HCT116 (cell line): ENCODE results near the gene OR4E1. TPM values are rescaled to one million over a fixed set of nuclear protein-coding genes. Genes with fewer than 3 reads are reported as not detected.

Experiments used
- ATAC-seq: fragments of 200-7000 bp; cut with Tn5 transposase; 2 replicates; pipeline ENCODE4 v1.9.1; 2020; ENCODE audit warnings: mild to moderate bottlenecking, moderate library complexity
- BruUV-seq: library from RNA; stranded (reverse); fragments of 400-500 nt; replicated peaks from 2 replicates; lab custom pipeline; 2021; lab: Mats Ljungman, UMichigan
- CTCF ChIA-PET: fragments of 300-600 bp; sonication (Branson Sonifier 250); formaldehyde crosslinking; loops from one replicate; lab custom pipeline; 2021; ENCODE audit warnings: antibody characterized with exemption; lab: Charles Lee
- POLR2A ChIA-PET: fragments of 300-600, 350-600 bp; sonication (Branson Sonifier 250); formaldehyde crosslinking; loops from one replicate; lab custom pipeline; 2021; ENCODE audit warnings: antibody characterized with exemption; lab: Charles Lee
- RAD21 ChIA-PET, 2 experiments: fragments of 300-600 bp; sonication (Branson Sonifier 250); formaldehyde crosslinking; loops; one replicate each; lab custom pipeline; 2023; ENCODE audit warnings: low total read pairs in 2 of 2; ENCODE audit not compliant: uncharacterized antibody in 2 of 2, unreplicated experiment in 2 of 2, low non-redundant PET in 1 of 2; lab: Charles Lee
- DNase-seq: peaks from one replicate; pipeline ENCODE4 v3.0.0-alpha.2; 2010; ENCODE audit warnings: low read depth, low spot score
- H2AFZ ChIP-seq: fragments of 200-600 bp; shearing (Covaris generic), sonication (generic); 2 replicates; pipeline ENCODE4 v1.6.1; 2017; ENCODE audit warnings: low read depth, mixed run types, mixed read lengths, antibody characterized with exemption, low read length; ENCODE audit not compliant: poor library complexity, severe bottlenecking
- H3K27ac ChIP-seq: 2 replicates; pipeline ENCODE4 v1.5.1; 2012; ENCODE audit warnings: low read depth, low read length
- H3K27me3 ChIP-seq: fragments of 200-600 bp; sonication (generic); 2 replicates; pipeline ENCODE4 v1.6.1; 2016; ENCODE audit warnings: mixed run types, low read length, mixed read lengths; ENCODE audit not compliant: insufficient read depth
- H3K36me3 ChIP-seq, 2 experiments: fragments of 200-500 bp in 1 of 2; fragments of 200-600 bp in 1 of 2; sonication (Bioruptor generic) in 1 of 2; sonication (generic) in 1 of 2; 2 replicates each; pipeline versions ENCODE4 v1.5.1 to v1.6.1; 2014 to 2016; ENCODE audit warnings: low read length in 2 of 2, inconsistent platforms in 1 of 2, mixed read lengths in 1 of 2, mixed run types in 1 of 2; ENCODE audit not compliant: insufficient read depth in 2 of 2, control insufficient read depth in 1 of 2
- H3K4me1 ChIP-seq, 2 experiments: fragments of 200-600 bp in 1 of 2; sonication (generic) in 1 of 2; 2 replicates each; pipeline versions ENCODE4 v1.5.1 to v1.6.1; 2012 to 2017; ENCODE audit warnings: low read length in 2 of 2, inconsistent platforms in 1 of 2, mild to moderate bottlenecking in 1 of 2, mixed read lengths in 1 of 2, mixed run types in 1 of 2, moderate library complexity in 1 of 2; ENCODE audit not compliant: insufficient read depth in 2 of 2, control insufficient read depth in 1 of 2
- H3K4me2 ChIP-seq: fragments of 200-600 bp; sonication (generic); 2 replicates; pipeline ENCODE4 v1.6.1; 2017; ENCODE audit warnings: mixed run types, low read length, mixed read lengths
- H3K4me3 ChIP-seq, 2 experiments: fragments of 200-600 bp in 1 of 2; sonication (generic) in 1 of 2; replicated peaks in 1 of 2; 2 replicates each; pipeline ENCODE4 v1.5.1; 2011 to 2016; ENCODE audit warnings: low read length in 2 of 2, control low read depth in 1 of 2, low read depth in 1 of 2, mild to moderate bottlenecking in 1 of 2, mixed read lengths in 1 of 2, mixed run types in 1 of 2
- H3K79me2 ChIP-seq: fragments of 200-600 bp; sonication (generic); 2 replicates; pipeline ENCODE4 v1.6.1; 2017; ENCODE audit warnings: mild to moderate bottlenecking, mixed run types, low read length, moderate library complexity, mixed read lengths; ENCODE audit not compliant: insufficient read depth
- H3K9ac ChIP-seq: fragments of 200-600 bp; sonication (generic); 2 replicates; pipeline ENCODE4 v1.6.1; 2016; ENCODE audit warnings: low read length, mixed read lengths
- H3K9me2 ChIP-seq: fragments of 200-600 bp; sonication (generic), shearing (Covaris generic); 2 replicates; pipeline ENCODE4 v1.6.1; 2017; ENCODE audit warnings: mixed run types, mild to moderate bottlenecking, moderate library complexity; ENCODE audit not compliant: insufficient read depth
- H3K9me3 ChIP-seq, 2 experiments: fragments of 200-500 bp in 1 of 2; fragments of 200-600 bp in 1 of 2; sonication (Bioruptor generic) in 1 of 2; sonication (generic) in 1 of 2; 2 replicates each; pipeline ENCODE4 v1.6.1; 2014 to 2017; ENCODE audit warnings: low read length in 2 of 2, mixed read lengths in 2 of 2, inconsistent platforms in 1 of 2, low read depth in 1 of 2, mild to moderate bottlenecking in 1 of 2, mixed run types in 1 of 2, moderate library complexity in 1 of 2; ENCODE audit not compliant: control insufficient read depth in 1 of 2, insufficient read depth in 1 of 2
- H4K20me1 ChIP-seq: fragments of 200-600 bp; sonication (generic), shearing (Covaris generic); 2 replicates; pipeline ENCODE4 v1.6.1; 2017; ENCODE audit warnings: mixed run types, mild to moderate bottlenecking, moderate library complexity; ENCODE audit not compliant: insufficient read depth
- ATF3 ChIP-seq: IDR thresholded peaks from 2 replicates; pipeline ENCODE4 v1.6.1; 2012
- CBX3 ChIP-seq: IDR thresholded peaks from 2 replicates; pipeline ENCODE4 v1.6.1; 2012; ENCODE audit warnings: low read depth
- CEBPB ChIP-seq: IDR thresholded peaks from 2 replicates; pipeline ENCODE4 v1.6.1; 2012; ENCODE audit warnings: low read depth
- ELF1 ChIP-seq: IDR thresholded peaks from 2 replicates; pipeline ENCODE4 v1.6.1; 2012; ENCODE audit warnings: low read depth, borderline replicate concordance
- EZH2 ChIP-seq: fragments of 200-600 bp; sonication (generic); IDR thresholded peaks from 2 replicates; pipeline ENCODE4 v1.6.1; 2017; ENCODE audit warnings: antibody characterized with exemption, mixed run types
- EZH2phosphoT487 ChIP-seq: fragments of 200-600 bp; IDR thresholded peaks from 2 replicates; pipeline ENCODE4 v1.6.1; 2018; ENCODE audit warnings: antibody characterized with exemption, borderline replicate concordance
- JUND ChIP-seq: IDR thresholded peaks from 2 replicates; pipeline ENCODE4 v1.6.1; 2012
- POLR2A ChIP-seq: IDR thresholded peaks from 2 replicates; pipeline ENCODE4 v1.7.0; 2011; ENCODE audit warnings: borderline replicate concordance; ENCODE audit not compliant: insufficient read depth, insufficient read length; ENCODE audit errors: extremely low read depth
- POLR2AphosphoS5 ChIP-seq: IDR thresholded peaks from 2 replicates; pipeline ENCODE4 v1.6.1; 2011; ENCODE audit warnings: mild to moderate bottlenecking, low read depth, low read length, moderate library complexity
- REST ChIP-seq: IDR thresholded peaks from 2 replicates; pipeline ENCODE4 v1.6.1; 2012; ENCODE audit warnings: low read depth
- SIN3A ChIP-seq: IDR thresholded peaks from 2 replicates; pipeline ENCODE4 v1.6.1; 2012; ENCODE audit warnings: low read depth
- SP1 ChIP-seq: IDR thresholded peaks from 2 replicates; pipeline ENCODE4 v1.6.1; 2012; ENCODE audit warnings: low read depth
- SRF ChIP-seq: IDR thresholded peaks from 2 replicates; pipeline ENCODE4 v1.6.1; 2012; ENCODE audit warnings: low read depth
- YY1 ChIP-seq: IDR thresholded peaks from 2 replicates; pipeline ENCODE4 v1.6.1; 2011; ENCODE audit warnings: low read length, low read depth, moderate library complexity, mild to moderate bottlenecking; ENCODE audit not compliant: insufficient replicate concordance; ENCODE audit errors: extremely low read depth
- ZFX ChIP-seq: fragments of 450-650 bp; IDR thresholded peaks from 2 replicates; pipeline ENCODE4 v1.6.1; 2017
- ZNF274 ChIP-seq: fragments of 200-500 bp; sonication (Bioruptor generic); IDR thresholded peaks from 2 replicates; pipeline ENCODE4 v1.6.1; 2014; ENCODE audit warnings: mild to moderate bottlenecking, low read depth, low read length, inconsistent platforms
- intact Hi-C: fragments of 100-400 bp; cut with micrococcal nuclease; formaldehyde crosslinking; loops from 2 replicates; pipeline ENCODE4 v1.10.0; 2022
- total RNA-seq: library from RNA; stranded (reverse); gene quantifications from one replicate; pipeline ENCODE4 v1.2.1, GENCODE V29; 2021; ENCODE audit not compliant: unreplicated experiment
- TF ChIP-seq, protein P1 (sequence below): IDR thresholded peaks from 2 replicates; pipeline ENCODE4 v1.6.1; 2011; ENCODE audit warnings: mild to moderate bottlenecking, low read length, moderate library complexity; ENCODE audit not compliant: insufficient replicate concordance; ENCODE audit errors: extremely low read depth
- TF ChIP-seq, protein P2 (sequence below), 3 experiments: fragments of 200-600 bp in 1 of 3; sonication (generic) in 1 of 3; IDR thresholded peaks in 2 of 3; conservative IDR thresholded peaks in 1 of 3; 2 replicates each; pipeline ENCODE4 v1.5.1; 2012 to 2017; ENCODE audit warnings: low read depth in 2 of 3, low read length in 2 of 3, antibody characterized with exemption in 1 of 3, borderline replicate concordance in 1 of 3, control low read depth in 1 of 3, mild to moderate bottlenecking in 1 of 3, mixed read lengths in 1 of 3, mixed run types in 1 of 3, moderate library complexity in 1 of 3; ENCODE audit not compliant: insufficient read depth in 1 of 3

Gene OR4E1
- total RNA-seq, 1 experiment from 2014 or later, result not detected

DNA sequence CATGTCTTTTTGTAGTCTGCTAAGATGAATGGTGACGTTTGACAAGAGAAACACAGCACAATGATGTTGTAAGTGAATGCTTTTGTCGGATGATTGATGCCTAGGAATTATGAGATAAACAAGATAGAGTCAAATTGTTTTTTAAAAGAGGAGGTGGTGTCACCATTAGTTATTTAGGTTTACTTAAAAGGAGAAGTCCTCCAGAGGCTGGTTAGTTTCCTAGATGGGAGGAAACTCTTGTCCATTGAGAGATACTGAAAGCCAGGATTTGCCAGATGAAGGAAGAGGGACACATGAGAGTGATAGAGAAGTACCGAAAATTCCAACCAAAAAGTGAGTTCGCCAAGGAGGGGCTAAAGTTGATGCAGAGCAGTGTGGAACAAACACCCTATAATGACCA lies 38.8 kb downstream of the OR4E1 start, which contains the start of gene OR10G2:
Gene OR10G2, minus strand, starts transcription at position 101 of the 400 bp plus-strand sequence. Its CDS starts 98 bp downstream, at position 3.
- no peaks in the 10 kb centered on the region for H3K79me2 ChIP-seq
- H3K4me3 ChIP-seq, result no peak within 1 kb of the TSS
- ChIA-PET POLR2A (no interaction called here), CTCF (no interaction called here), RAD21 (no interaction called here)
- no peaks in the 10 kb centered on the region for H3K9me3 ChIP-seq
- no TSS peak for BruUV-seq
- TF ChIP-seq CBX3, result no peak
- TF ChIP-seq ELF1, result no peak
- TF ChIP-seq ATF3, result no peak
- no peak for TF ChIP-seq POLR2A
- TF ChIP-seq JUND, result no peak
- no peak for TF ChIP-seq EZH2phosphoT487
- TF ChIP-seq, protein P1, sequence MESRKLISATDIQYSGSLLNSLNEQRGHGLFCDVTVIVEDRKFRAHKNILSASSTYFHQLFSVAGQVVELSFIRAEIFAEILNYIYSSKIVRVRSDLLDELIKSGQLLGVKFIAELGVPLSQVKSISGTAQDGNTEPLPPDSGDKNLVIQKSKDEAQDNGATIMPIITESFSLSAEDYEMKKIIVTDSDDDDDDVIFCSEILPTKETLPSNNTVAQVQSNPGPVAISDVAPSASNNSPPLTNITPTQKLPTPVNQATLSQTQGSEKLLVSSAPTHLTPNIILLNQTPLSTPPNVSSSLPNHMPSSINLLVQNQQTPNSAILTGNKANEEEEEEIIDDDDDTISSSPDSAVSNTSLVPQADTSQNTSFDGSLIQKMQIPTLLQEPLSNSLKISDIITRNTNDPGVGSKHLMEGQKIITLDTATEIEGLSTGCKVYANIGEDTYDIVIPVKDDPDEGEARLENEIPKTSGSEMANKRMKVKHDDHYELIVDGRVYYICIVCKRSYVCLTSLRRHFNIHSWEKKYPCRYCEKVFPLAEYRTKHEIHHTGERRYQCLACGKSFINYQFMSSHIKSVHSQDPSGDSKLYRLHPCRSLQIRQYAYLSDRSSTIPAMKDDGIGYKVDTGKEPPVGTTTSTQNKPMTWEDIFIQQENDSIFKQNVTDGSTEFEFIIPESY, result no peak
- no peak for TF ChIP-seq SP1
- no peak for TF ChIP-seq POLR2AphosphoS5
- TF ChIP-seq, protein P2, sequence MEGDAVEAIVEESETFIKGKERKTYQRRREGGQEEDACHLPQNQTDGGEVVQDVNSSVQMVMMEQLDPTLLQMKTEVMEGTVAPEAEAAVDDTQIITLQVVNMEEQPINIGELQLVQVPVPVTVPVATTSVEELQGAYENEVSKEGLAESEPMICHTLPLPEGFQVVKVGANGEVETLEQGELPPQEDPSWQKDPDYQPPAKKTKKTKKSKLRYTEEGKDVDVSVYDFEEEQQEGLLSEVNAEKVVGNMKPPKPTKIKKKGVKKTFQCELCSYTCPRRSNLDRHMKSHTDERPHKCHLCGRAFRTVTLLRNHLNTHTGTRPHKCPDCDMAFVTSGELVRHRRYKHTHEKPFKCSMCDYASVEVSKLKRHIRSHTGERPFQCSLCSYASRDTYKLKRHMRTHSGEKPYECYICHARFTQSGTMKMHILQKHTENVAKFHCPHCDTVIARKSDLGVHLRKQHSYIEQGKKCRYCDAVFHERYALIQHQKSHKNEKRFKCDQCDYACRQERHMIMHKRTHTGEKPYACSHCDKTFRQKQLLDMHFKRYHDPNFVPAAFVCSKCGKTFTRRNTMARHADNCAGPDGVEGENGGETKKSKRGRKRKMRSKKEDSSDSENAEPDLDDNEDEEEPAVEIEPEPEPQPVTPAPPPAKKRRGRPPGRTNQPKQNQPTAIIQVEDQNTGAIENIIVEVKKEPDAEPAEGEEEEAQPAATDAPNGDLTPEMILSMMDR (IDR thresholded peaks at IDR 0.05 in 2 of 3, conservative IDR thresholded peaks at IDR 0.05 in 1 of 3; ENCODE audit: borderline replicate concordance in 1 of 3, insufficient read depth in 1 of 3, low read depth in 2 of 3, low read length in 2 of 3), result no peak
- no peak for TF ChIP-seq YY1
- TF ChIP-seq SIN3A, result no peak
- TF ChIP-seq SRF, result no peak
- no peak for TF ChIP-seq ZFX
- no peak for TF ChIP-seq CEBPB
- TF ChIP-seq ZNF274, result no peak
- TF ChIP-seq EZH2, result no peak
- no peak for TF ChIP-seq REST
- H3K36me3 ChIP-seq, result no peaks in the 10 kb centered on the region
- H3K9me2 ChIP-seq, result no peaks in the 10 kb centered on the region
- H3K27me3 ChIP-seq, result peaks cover 28% of the 10 kb centered on the region
- H4K20me1 ChIP-seq, result no peaks in the 10 kb centered on the region
- no peaks in the 10 kb centered on the region for H3K4me1 ChIP-seq
- no peak for DNase-seq
- no peak for ATAC-seq
- H2AFZ ChIP-seq, result no peak within 1 kb of the TSS
- H3K4me2 ChIP-seq, result no peak within 1 kb of the TSS
- H3K9ac ChIP-seq, result no peak within 1 kb of the TSS
- intact Hi-C loops, result no loop called here
- no peak within 1 kb of the TSS for H3K27ac ChIP-seq
